OCI-LY3 (cell line): ENCODE measurements around the gene TMEM140.

ENCODE experiments used
- CTCF ChIP-seq: fragments of 200-600, 300-600 bp; sonication (generic); IDR thresholded peaks from 2 replicates; pipeline ENCODE4 v1.5.1; 2014; ENCODE audit warnings: antibody characterized with exemption, low read length, low read depth
- EZH2phosphoT487 ChIP-seq: fragments of 200-600 bp; shearing (Covaris generic); IDR thresholded peaks from 2 replicates; pipeline ENCODE4 v1.6.1; 2018; ENCODE audit warnings: antibody characterized with exemption, mixed run types, low read depth

DNA sequence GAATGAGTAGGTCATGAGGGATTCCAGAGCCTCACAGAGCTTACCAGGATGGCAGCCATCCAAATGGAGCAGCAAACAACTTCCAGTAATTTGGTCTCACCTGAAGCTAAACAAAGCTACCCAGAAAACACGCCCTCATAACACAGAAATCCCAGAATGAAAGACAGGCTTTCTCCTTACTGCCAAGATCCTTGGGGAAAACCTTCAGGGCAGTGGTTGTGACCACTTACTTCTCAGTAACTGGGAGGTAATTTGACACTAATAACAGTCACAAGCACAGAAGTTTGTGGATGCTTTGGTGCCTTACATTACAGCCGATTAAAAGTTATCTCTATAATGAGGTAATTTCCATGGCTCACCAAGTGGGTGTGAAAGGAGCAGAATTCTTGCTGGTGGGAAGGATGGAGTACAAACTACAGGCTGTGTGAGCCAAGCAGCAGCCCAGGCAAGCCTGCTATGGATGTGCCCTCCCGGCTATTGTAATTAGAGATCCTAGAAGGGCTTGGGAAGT lies 53.0 kb downstream of the TMEM140 start:
- no peak for TF ChIP-seq CTCF
- no peak for TF ChIP-seq EZH2phosphoT487
